ENCODE measurements around the gene ASCC3. TPM values are rescaled to one million over a fixed set of nuclear protein-coding genes. Genes with fewer than 3 reads are reported as not detected.
A peak's percentile ranks its signal among the peaks of the same experiment; 100 is the strongest.

ASCC3 gene
- total and polyA plus RNA-seq, 2 donors (not counting 3 experiments of a cell fraction or from before 2014, with no cell fraction given): 15.7 to 57.2 TPM

GRCh38 chr6:100466410-100467128 lies 414.6 kb downstream of the ASCC3 start:
- DNase-seq (ENCODE audit: low read depth, low spot score) (no peak), FAIRE-seq (peak; percentile 37)
- ChIA-PET CTCF (interaction anchor here (1.2 to 3.8 kb wide), 4 partner anchors 10 to 350 kb away, joined by 3 to 17 read pairs (median 8); no protein-coding TSS in a partner anchor), POLR2A (no interaction called here)
- intact Hi-C loops (cut with micrococcal nuclease) (loop anchor here (10.0 kb wide), 1 partner anchor 862 kb away; the partner anchor contains the start of gene PRDM13), dilution Hi-C loops (cut with MboI; ENCODE audit: extremely low pct_ligation_motif_present, low sequenced_read_pairs) (loop anchor here (25.0 kb wide), 1 partner anchor 354 kb away; no protein-coding TSS in a partner anchor)
- Histone ChIP-seq H3K9me3 (replicated peaks; ENCODE audit: control insufficient read depth, insufficient read depth, low read length) (no peaks in the 10 kb centered on the region), H3K9ac (replicated peaks; ENCODE audit: extremely low read depth, insufficient read depth, low read length) (no peak overlapping the region), H4K20me1 (replicated peaks; ENCODE audit: control insufficient read depth, extremely low read depth, insufficient read depth, low read length) (no peaks in the 10 kb centered on the region), H3K4me3 (replicated peaks in 1 of 3; ENCODE audit: insufficient read depth in 1 of 3, low read depth in 1 of 3, low read length in 3 of 3) (no peak overlapping the region), H2AFZ (ENCODE audit: low read depth, low read length) (no peak overlapping the region), H3K27ac (ENCODE audit: insufficient read depth, low read depth, low read length) (no peak overlapping the region), H3K9me1 (replicated peaks; ENCODE audit: control insufficient read depth, extremely low read depth, insufficient read depth, low read length) (no peaks in the 10 kb centered on the region), H3K27me3 (ENCODE audit: control insufficient read depth in 2 of 2, insufficient read depth in 2 of 2, low read length in 2 of 2) (peaks cover 84 to 98% of the 10 kb centered on the region in 2 experiments), H3K4me1 (ENCODE audit: control insufficient read depth, extremely low read depth, insufficient read depth, low read length) (peaks cover 18% of the 10 kb centered on the region), H3K79me2 (ENCODE audit: control insufficient read depth, insufficient read depth, low read length) (no peaks in the 10 kb centered on the region), H3K36me3 (ENCODE audit: control insufficient read depth in 2 of 2, extremely low read depth in 1 of 2, insufficient read depth in 2 of 2, low read length in 2 of 2) (no peaks in the 10 kb centered on the region), H3K4me2 (ENCODE audit: insufficient read depth, low read length) (no peak overlapping the region)
- TF ChIP-seq GATA2 (IDR thresholded peaks at IDR 0.05; ENCODE audit: insufficient read depth, insufficient read length, low read depth, low read length) (no peak), EZH2 (IDR thresholded peaks at IDR 0.05; ENCODE audit: borderline replicate concordance, low read depth, low read length, severe bottlenecking) (peak; percentile 87)
- no TSS peak for BruUV-seq (replicated peaks)

- DNase-seq (ENCODE audit: low read depth, low spot score) (no peak), FAIRE-seq (peak; percentile 4)
- ChIA-PET POLR2A (no interaction called here), CTCF (interaction anchor here (1.0 to 3.8 kb wide), 9 partner anchors 8 to 349 kb away, joined by 3 to 17 read pairs (median 5); no protein-coding TSS in a partner anchor)
- TF ChIP-seq FOS (IDR thresholded peaks at IDR 0.05; ENCODE audit: borderline replicate concordance, insufficient read depth, low read length): no peak
- TF ChIP-seq EZH2 (IDR thresholded peaks at IDR 0.05; ENCODE audit: borderline replicate concordance, low read depth, low read length, severe bottlenecking): peak; percentile 87
- Histone ChIP-seq H2AFZ (ENCODE audit: low read depth, low read length) (no peak overlapping the region), H3K27me3 (ENCODE audit: control insufficient read depth in 2 of 2, insufficient read depth in 2 of 2, low read length in 2 of 2) (peaks cover 85 to 98% of the 10 kb centered on the region in 2 experiments), H3K9me1 (replicated peaks; ENCODE audit: control insufficient read depth, extremely low read depth, insufficient read depth, low read length) (no peaks in the 10 kb centered on the region), H3K27ac (ENCODE audit: insufficient read depth, low read depth, low read length) (no peak overlapping the region), H3K79me2 (ENCODE audit: control insufficient read depth, insufficient read depth, low read length) (no peaks in the 10 kb centered on the region), H4K20me1 (replicated peaks; ENCODE audit: control insufficient read depth, extremely low read depth, insufficient read depth, low read length) (no peaks in the 10 kb centered on the region), H3K4me3 (replicated peaks in 1 of 3; ENCODE audit: insufficient read depth in 1 of 3, low read depth in 1 of 3, low read length in 3 of 3) (no peak overlapping the region), H3K4me1 (ENCODE audit: control insufficient read depth, extremely low read depth, insufficient read depth, low read length) (peaks cover 21% of the 10 kb centered on the region), H3K4me2 (ENCODE audit: insufficient read depth, low read length) (peak overlapping the region; percentile 72), H3K9me3 (replicated peaks; ENCODE audit: control insufficient read depth, insufficient read depth, low read length) (no peaks in the 10 kb centered on the region), H3K36me3 (ENCODE audit: control insufficient read depth in 2 of 2, extremely low read depth in 1 of 2, insufficient read depth in 2 of 2, low read length in 2 of 2) (no peaks in the 10 kb centered on the region), H3K9ac (replicated peaks; ENCODE audit: extremely low read depth, insufficient read depth, low read length) (no peak overlapping the region)
- dilution Hi-C loops (cut with MboI; ENCODE audit: extremely low pct_ligation_motif_present, low sequenced_read_pairs): loop anchor here (25.0 kb wide), 1 partner anchor 354 kb away; no protein-coding TSS in a partner anchor
- intact Hi-C loops (cut with micrococcal nuclease): loop anchor here (2.0 to 10.0 kb wide), 3 partner anchors 165 to 861 kb away; partner anchors contain the start of gene PRDM13
- BruUV-seq (replicated peaks): no TSS peak
Measured at GRCh38 chr6:100465701-100466409, 415.3 kb downstream of the ASCC3 start.
